Activated CD4-positive, alpha-beta memory T cell treated with anti-CD3 and anti-CD28 coated beads, Interleukin-2, amount 10 ng/mL, durations not matched to agents 7 days and 5 days (primary cell): Measurements from ENCODE around the gene ACAD8. TPM values are rescaled to one million over a fixed set of nuclear protein-coding genes. Genes with fewer than 3 reads are reported as not detected.
"Not testable (repeated sequence)": the region's sequence is repeated elsewhere in the genome, so short reads cannot be mapped to it uniquely, and the experiment has no call there.

Experiments
- CTCF ChIA-PET: fragments of 350-600 bp; sonication (Branson Sonifier 250); formaldehyde crosslinking; loops from one replicate; lab custom pipeline; 2021; ENCODE audit warnings: antibody characterized with exemption, inconsistent platforms; lab: Charles Lee
- POLR2A ChIA-PET: fragments of 350-600 bp; sonication (Branson Sonifier 250); formaldehyde crosslinking; loops from one replicate; lab custom pipeline; 2021; ENCODE audit warnings: antibody characterized with exemption; lab: Charles Lee
- DNase-seq: peaks from one replicate; pipeline ENCODE4 v3.0.0-alpha.2; 2020
- H3K27ac Mint-ChIP-seq: one replicate; pipeline ENCODE4 v1.8.0; 2021; ENCODE audit warnings: mild to moderate bottlenecking, mixed read lengths
- H3K27me3 Mint-ChIP-seq: one replicate; pipeline ENCODE4 v1.8.0; 2021; ENCODE audit warnings: mixed read lengths
- H3K36me3 Mint-ChIP-seq: one replicate; pipeline ENCODE4 v1.8.0; 2021; ENCODE audit warnings: low read depth, mixed read lengths
- H3K4me1 Mint-ChIP-seq: one replicate; pipeline ENCODE4 v1.8.0; 2021; ENCODE audit warnings: mixed read lengths
- H3K4me3 Mint-ChIP-seq: one replicate; pipeline ENCODE4 v1.8.0; 2021; ENCODE audit warnings: mild to moderate bottlenecking, mixed read lengths
- H3K9me3 Mint-ChIP-seq: one replicate; pipeline ENCODE4 v1.8.0; 2021; ENCODE audit warnings: mixed read lengths
- total RNA-seq, 2 experiments: library from RNA; stranded (reverse); gene quantifications; one replicate each; pipeline ENCODE4 v1.2.3, GENCODE V29; 2021

The ACAD8 gene
- total RNA-seq, 2 experiments from 2014 or later = 21.8 to 23.3 TPM

DNA sequence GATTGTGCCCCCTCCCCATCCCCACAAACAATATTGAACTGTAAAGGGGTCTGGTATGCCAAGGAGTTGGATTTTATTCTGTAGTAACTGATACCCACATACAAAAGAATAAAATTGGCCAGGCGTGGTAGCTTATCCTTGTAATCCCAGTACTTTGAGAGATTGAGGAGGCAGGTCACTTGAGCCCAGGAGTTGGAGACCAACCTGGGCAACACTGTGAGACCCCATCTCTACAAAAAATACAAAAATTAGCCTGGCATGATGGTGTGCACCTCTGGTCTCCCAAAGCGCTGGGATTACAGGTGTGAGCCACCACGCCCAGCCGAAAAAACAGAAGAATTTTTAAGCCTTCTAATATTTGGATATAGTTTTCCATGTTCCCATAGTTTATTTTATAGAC, 18.6 kb downstream of the ACAD8 start:
- no peak for DNase-seq
- POLR2A ChIA-PET = interaction anchor here (4.2 to 6.4 kb wide), 3 partner anchors 9 to 47 kb away, joined by 15 to 49 read pairs (median 37); partner anchors contain the start of genes ACAD8, NCAPD3, THYN1 and VPS26B
- CTCF ChIA-PET = interaction anchor here (2.7 to 4.3 kb wide), 4 partner anchors 10 to 47 kb away, joined by 10 to 39 read pairs (median 24); partner anchors contain the start of genes ACAD8, NCAPD3, THYN1 and VPS26B
- no peak overlapping the region for H3K27ac Mint-ChIP-seq
- no peak overlapping the region for H3K4me3 Mint-ChIP-seq
- no peaks in the 10 kb centered on the region for H3K9me3 Mint-ChIP-seq
- peaks cover 69% of the 10 kb centered on the region for H3K4me1 Mint-ChIP-seq
- H3K27me3 Mint-ChIP-seq = peaks cover 2% of the 10 kb centered on the region
- peaks cover 26% of the 10 kb centered on the region for H3K36me3 Mint-ChIP-seq

DNA sequence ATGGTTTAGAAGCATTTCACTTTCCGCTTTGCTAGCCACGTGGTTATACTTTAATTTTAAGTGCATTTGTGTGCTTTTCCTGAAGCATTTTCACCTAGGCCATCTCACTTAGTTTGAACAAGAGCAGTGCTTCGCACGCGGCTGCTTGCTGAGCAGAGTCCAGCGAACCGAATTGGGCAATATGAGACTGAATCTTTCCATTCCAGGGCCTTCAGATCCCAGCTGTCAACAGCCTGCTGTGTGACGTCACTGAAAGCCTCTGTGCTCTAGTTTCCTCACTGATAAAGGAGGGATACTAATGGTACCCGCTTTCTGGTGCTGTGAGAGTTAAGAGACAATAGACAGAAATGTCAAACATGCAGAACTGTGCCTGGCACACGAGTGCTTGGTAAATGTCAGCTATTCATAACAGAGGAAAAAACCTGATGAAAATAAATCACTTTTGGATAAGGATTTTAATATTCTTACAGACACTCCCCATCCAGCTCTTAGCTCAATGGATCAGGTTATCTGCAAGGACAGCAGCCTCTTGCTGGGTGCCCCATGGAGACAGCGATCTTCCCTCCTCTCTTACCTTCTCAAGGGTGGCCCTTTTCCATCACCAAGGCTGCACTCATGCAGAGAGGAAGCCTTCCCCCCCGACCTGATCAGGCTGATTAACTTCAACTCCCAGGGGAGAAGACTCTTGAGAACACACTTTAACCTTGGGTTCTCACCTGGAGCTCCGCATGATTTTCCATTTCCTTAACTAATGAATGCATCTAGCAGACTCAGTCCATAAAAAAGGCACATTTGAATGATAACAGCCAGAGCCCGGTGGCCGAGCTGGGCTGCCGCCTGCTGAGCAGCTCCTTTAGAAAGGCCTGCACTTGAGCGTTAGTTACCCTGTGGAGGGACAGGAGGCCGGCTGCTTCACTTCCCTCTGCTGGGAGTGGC, 19.3 kb downstream of the ACAD8 start:
- ChIA-PET POLR2A (interaction anchor here (1.1 to 6.4 kb wide), 5 partner anchors 10 to 48 kb away, joined by 3 to 49 read pairs (median 18); partner anchors contain the start of genes ACAD8, NCAPD3, THYN1 and VPS26B), CTCF (interaction anchor here (1.1 to 4.3 kb wide), 6 partner anchors 11 to 114 kb away, joined by 3 to 39 read pairs (median 10); partner anchors contain the start of genes ACAD8, GLB1L2, NCAPD3 and THYN1)
- H3K36me3 Mint-ChIP-seq = peaks cover 29% of the 10 kb centered on the region
- H3K27me3 Mint-ChIP-seq = peaks cover 4% of the 10 kb centered on the region
- peak overlapping the region; percentile 8 for H3K4me3 Mint-ChIP-seq
- no peaks in the 10 kb centered on the region for H3K9me3 Mint-ChIP-seq
- DNase-seq = no peak
- peak overlapping the region; percentile 59 for H3K27ac Mint-ChIP-seq
- H3K4me1 Mint-ChIP-seq = peaks cover 73% of the 10 kb centered on the region

DNA sequence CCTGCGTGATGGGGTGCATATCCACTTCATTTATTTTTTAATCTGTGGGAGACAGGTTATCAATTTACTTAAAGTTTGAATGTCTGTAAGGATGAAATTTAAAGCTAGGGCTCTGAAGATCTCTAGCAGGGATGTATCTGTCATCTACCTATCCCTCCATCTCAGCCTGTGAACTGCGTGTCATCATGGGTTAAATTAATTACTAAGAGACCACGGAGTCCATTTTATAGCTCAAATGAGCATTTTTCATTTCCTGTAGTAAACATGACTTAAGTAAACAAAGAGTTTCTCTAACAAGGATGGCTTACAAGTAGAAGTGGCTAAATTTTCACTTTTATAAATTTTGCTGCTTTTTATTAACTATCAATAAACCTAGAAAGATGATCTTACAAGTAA, 19.9 kb downstream of the ACAD8 start:
- peak overlapping the region; percentile 8 for H3K4me3 Mint-ChIP-seq
- ChIA-PET CTCF (interaction anchor here (0.7 to 4.3 kb wide), 9 partner anchors 11 to 601 kb away, joined by 3 to 39 read pairs (median 4); partner anchors contain the start of genes ACAD8, GLB1L2, NCAPD3 and THYN1), POLR2A (interaction anchor here (0.6 to 6.4 kb wide), 8 partner anchors 11 to 327 kb away, joined by 3 to 49 read pairs (median 6); partner anchors contain the start of genes ACAD8, NCAPD3, THYN1 and VPS26B)
- peaks cover 67% of the 10 kb centered on the region for H3K4me1 Mint-ChIP-seq
- DNase-seq = no peak
- peaks cover 27% of the 10 kb centered on the region for H3K36me3 Mint-ChIP-seq
- peak overlapping the region; percentile 59 for H3K27ac Mint-ChIP-seq
- peaks cover 4% of the 10 kb centered on the region for H3K27me3 Mint-ChIP-seq
- no peaks in the 10 kb centered on the region for H3K9me3 Mint-ChIP-seq

DNA sequence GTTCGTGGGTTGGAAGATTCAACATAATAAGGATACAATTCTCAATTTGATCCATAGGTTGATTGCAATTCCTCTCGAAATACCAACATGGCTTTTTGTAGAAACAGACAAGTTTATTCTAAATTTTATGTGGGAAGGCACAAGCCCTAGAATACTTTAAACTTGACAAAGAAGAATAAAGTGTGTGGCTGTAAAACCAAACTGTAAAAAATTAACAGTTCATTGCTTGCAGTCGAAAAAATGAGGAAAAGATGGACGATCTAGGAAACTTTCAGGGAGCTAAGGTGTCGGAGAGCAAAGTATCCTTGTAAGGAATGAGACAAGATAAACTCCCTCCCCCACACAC, 21.8 kb downstream of the ACAD8 start:
- H3K27ac Mint-ChIP-seq = peak overlapping the region; percentile 91

DNA sequence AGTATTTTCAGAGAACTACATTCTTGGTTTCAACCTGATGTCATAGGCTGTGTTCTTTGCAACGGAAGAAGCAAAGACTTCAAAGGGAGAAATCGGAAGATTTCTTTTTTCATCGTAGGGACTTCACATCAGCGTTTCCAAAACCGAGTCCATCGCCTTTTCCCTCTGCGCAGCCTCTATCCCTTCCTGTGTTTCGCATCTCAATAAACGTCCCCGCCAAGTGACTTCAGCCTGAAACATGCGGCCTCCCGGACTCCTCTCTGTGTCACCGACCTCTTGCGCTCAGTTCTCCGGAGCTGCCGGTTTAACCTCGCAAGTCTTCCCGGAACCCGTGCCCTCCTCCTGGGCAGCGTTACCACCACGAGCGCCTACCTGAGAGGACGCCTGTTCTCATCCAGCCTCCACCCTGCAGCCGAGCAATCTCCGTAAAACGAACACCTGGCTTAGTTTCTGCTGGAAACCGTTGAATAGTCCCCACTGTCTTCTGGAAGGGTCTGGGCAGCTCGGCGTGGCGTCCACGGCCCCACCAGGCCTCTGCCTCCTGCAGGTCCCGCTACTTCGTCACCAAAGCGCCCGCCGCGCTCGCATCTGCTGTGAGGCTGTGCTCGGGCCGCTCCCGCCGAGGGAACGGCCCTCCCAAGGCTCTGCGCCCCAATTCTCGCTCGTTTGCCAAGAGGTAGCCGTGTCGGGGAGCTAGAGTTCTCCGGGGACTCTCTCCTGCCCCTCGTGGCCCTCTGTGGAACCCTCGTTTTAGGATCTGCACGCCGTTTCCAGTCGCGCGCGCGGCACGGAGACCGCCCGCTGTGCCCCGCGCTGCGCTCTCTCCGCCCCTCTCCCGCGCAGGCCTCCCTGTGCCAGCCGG, 22.4 kb downstream of the ACAD8 start, which contains the start of gene GLB1L3:
GLB1L3 (plus strand) TSS at position 846 of the 862 bp plus-strand sequence. CDS start 362 bp downstream, outside the sequence.
- CTCF ChIA-PET = interaction anchor here (0.8 to 4.3 kb wide), 17 partner anchors 9 to 329 kb away, joined by 3 to 31 read pairs (median 5); partner anchors contain the start of genes ACAD8, GLB1L2, NCAPD3 and VPS26B
- Mint-ChIP-seq H3K9me3 (no peaks in the 10 kb centered on the region), H3K4me1 (peaks cover 59% of the 10 kb centered on the region)

More for the DNA sequence above, 21.8 kb downstream of the ACAD8 start:
- Mint-ChIP-seq H3K4me1 (peaks cover 62% of the 10 kb centered on the region), H3K36me3 (peaks cover 31% of the 10 kb centered on the region), H3K27me3 (peaks cover 4% of the 10 kb centered on the region), H3K9me3 (no peaks in the 10 kb centered on the region), H3K4me3 (peak overlapping the region; percentile 92)
- ChIA-PET POLR2A (interaction anchor here (1.3 to 5.0 kb wide), 7 partner anchors 13 to 73 kb away, joined by 3 to 51 read pairs (median 5); partner anchors contain the start of genes ACAD8, NCAPD3, THYN1 and VPS26B), CTCF (interaction anchor here (1.1 to 4.3 kb wide), 8 partner anchors 13 to 68 kb away, joined by 3 to 39 read pairs (median 12); partner anchors contain the start of genes ACAD8, NCAPD3 and VPS26B)
- no peak for DNase-seq

DNA sequence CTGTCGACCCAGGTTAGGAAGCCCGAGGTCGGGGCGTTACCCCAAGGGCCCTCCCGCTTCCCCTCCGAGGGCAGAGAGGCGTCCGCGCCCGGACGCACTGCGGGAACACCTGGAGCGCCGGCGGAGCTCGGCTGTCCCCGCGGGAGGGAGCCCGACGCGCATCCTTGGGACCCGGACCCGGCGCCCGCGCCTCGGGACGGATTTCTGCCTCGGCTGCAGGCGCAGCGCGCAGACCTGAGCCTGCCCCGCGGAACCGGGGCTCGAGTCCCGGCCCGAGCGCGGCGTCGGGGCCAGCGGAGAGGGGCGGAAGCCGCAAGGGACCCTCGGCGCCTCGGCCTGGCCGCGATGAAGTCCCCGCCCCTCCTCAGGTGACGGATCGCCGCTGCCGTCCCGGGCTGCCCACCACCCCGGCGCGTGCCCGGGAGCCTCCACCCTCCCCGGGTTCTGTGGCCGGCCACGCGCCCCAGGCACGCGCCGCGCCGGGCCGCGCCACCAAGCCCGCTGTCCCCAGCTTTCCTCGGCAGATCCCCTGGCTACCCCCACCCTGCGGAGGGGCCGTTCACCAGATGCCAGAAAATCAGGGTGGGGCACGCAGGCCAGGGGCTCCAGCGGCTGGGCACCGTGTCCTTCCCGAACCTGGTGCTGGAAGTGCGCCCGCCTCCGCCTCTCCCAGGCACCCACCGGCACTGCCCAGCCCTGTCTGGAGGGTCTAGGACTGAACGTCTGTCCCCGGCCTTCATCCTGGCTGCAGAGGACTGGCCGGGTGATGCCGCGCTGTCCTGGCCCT, 23.2 kb downstream of the ACAD8 start:
- H3K9me3 Mint-ChIP-seq = no peaks in the 10 kb centered on the region
- peaks cover 4% of the 10 kb centered on the region for H3K27me3 Mint-ChIP-seq
- POLR2A ChIA-PET = interaction anchor here (0.9 to 5.0 kb wide), 14 partner anchors 10 to 111 kb away, joined by 3 to 51 read pairs (median 5); partner anchors contain the start of genes ACAD8, GLB1L2, NCAPD3 and THYN1
- H3K36me3 Mint-ChIP-seq = peaks cover 24% of the 10 kb centered on the region
- H3K4me1 Mint-ChIP-seq = peaks cover 51% of the 10 kb centered on the region
- DNase-seq = peak; percentile 19
- peak overlapping the region; percentile 92 for H3K4me3 Mint-ChIP-seq
- peak overlapping the region; percentile 91 for H3K27ac Mint-ChIP-seq
- CTCF ChIA-PET = interaction anchor here (0.9 to 4.3 kb wide), 16 partner anchors 10 to 329 kb away, joined by 3 to 31 read pairs (median 5); partner anchors contain the start of genes ACAD8, GLB1L2, NCAPD3 and VPS26B

More for the DNA sequence above, 22.4 kb downstream of the ACAD8 start, which contains the start of gene GLB1L3:
- Mint-ChIP-seq H3K4me3 (peak within 1 kb of the TSS; percentile 92), H3K36me3 (peaks cover 30% of the 10 kb centered on the region), H3K27me3 (peaks cover 4% of the 10 kb centered on the region), H3K27ac (peak within 1 kb of the TSS; percentile 91)
- POLR2A ChIA-PET = interaction anchor here (0.9 to 5.0 kb wide), 14 partner anchors 9 to 111 kb away, joined by 3 to 51 read pairs (median 5); partner anchors contain the start of genes ACAD8, GLB1L2, NCAPD3 and THYN1
- peak; percentile 88 for DNase-seq

DNA sequence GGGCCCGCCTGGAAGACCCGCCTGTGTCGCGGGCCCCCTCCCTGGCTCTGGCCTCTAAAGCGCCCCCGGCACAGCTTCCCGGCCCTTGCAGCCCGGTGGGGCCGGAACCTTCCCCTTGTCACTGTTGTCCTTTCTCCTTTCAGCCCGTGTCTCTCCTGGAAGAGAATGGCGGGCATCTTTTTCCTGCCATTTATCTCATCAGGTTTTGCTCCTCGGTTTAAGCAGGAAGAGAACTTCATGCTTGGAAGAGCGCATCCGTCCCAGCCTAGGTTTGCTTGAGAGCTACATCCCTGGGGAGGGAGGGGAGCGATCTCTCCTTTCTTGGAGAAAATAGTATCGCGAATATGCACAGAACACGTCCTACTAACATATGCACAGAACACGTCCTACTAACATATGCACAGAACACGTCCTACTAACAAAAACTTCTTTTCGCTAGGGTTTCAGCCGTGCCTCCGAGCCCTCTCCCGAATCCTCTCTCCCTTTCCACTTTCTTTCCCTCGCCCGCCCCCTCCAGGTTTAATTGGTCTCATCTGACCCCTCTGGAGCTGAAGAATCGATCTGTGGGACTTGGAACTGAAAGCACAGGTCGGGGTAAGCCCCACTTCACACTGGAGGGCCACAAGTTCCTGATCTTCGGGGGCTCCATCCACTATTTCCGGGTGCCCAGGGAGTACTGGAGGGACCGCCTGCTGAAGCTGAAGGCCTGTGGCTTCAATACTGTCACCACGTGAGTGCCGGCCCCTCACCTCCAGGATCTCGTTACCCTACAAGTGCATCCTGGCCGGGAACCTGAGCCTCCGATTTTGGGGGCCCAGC, 24.0 kb downstream of the ACAD8 start:
- H3K36me3 Mint-ChIP-seq = peaks cover 21% of the 10 kb centered on the region
- peaks cover 43% of the 10 kb centered on the region for H3K4me1 Mint-ChIP-seq
- POLR2A ChIA-PET = interaction anchor here (0.8 to 5.0 kb wide), 5 partner anchors 10 to 110 kb away, joined by 3 to 51 read pairs (median 11); partner anchors contain the start of genes GLB1L2, NCAPD3 and VPS26B
- peak overlapping the region; percentile 78 for H3K4me3 Mint-ChIP-seq
- H3K27me3 Mint-ChIP-seq = peaks cover 4% of the 10 kb centered on the region
- no peaks in the 10 kb centered on the region for H3K9me3 Mint-ChIP-seq
- H3K27ac Mint-ChIP-seq = peak overlapping the region; percentile 35
- CTCF ChIA-PET = interaction anchor here (1.3 to 2.5 kb wide), 3 partner anchors 11 to 26 kb away, joined by 3 to 19 read pairs (median 10); no protein-coding TSS in a partner anchor
- peak; percentile 15 for DNase-seq

DNA sequence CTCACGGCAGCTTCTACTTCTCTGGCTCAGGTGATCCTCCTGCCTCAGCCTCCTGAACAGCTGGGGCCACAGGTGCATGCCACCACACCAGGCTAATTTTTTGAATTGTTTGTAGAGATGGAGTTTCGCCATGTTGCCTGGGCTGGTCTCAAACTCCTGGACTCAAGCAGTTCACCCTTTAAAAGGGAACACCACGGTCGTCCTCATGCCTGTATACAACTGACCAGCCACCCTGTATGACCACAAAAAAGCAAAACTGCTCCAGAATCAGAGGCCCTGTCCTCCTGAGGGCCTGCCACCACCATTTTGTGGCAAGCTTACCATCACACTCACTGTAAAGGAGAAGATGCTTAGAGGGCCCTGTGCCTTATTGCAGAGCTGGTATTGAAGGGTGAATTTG, 25.0 kb downstream of the ACAD8 start:
- ChIA-PET CTCF (interaction anchor here (0.6 to 2.3 kb wide), 6 partner anchors 8 to 144 kb away, joined by 3 to 11 read pairs (median 6); no protein-coding TSS in a partner anchor), POLR2A (interaction anchor here (0.7 to 1.0 kb wide), 3 partner anchors 8 to 54 kb away, joined by 3 read pairs; no protein-coding TSS in a partner anchor)
- DNase-seq = peak; percentile 12
- Mint-ChIP-seq H3K36me3 (peaks cover 13% of the 10 kb centered on the region), H3K27me3 (peaks cover 4% of the 10 kb centered on the region), H3K4me3 (no peak overlapping the region), H3K9me3 (no peaks in the 10 kb centered on the region), H3K4me1 (peaks cover 33% of the 10 kb centered on the region), H3K27ac (no peak overlapping the region)

DNA sequence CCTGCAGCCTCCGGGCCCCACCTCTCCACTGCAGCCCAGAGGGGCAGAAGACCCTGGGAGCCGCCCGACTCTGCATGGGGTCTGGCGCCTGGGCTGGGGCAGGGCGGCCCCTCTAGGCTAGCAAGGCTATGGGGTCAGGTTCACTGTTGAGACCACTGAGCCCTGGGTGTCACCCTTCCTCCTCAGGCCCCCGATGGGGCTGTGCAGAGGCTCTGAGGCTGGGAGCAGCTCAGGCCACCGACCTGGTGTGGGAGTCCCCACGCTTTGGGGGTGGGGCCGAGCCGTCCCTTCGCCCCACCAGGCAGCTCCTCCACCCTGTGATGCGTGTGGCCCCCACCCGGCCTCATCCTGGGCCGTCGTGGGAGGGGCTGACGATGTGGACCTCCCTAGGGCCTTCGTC, 28.3 kb downstream of the ACAD8 start:
- H3K9me3 Mint-ChIP-seq, H3K27me3 Mint-ChIP-seq, DNase-seq, CTCF ChIA-PET, H3K27ac Mint-ChIP-seq, H3K4me3 Mint-ChIP-seq, POLR2A ChIA-PET, H3K36me3 Mint-ChIP-seq: not testable (repeated sequence)
- H3K4me1 Mint-ChIP-seq = peaks cover 15% of the 10 kb centered on the region
